Measurements from ENCODE around the gene ARF4. TPM values are rescaled to one million over a fixed set of nuclear protein-coding genes. Genes with fewer than 3 reads are reported as not detected.

Gene ARF4
- total RNA-seq, 1 donor from 2014 or later = 69.0 TPM

GRCh38 chr3:57604971-57605370 lies 7.8 kb upstream of the ARF4 start:
- H3K4me1 ChIP-seq = no peaks in the 10 kb centered on the region
- TF ChIP-seq CTCF (IDR thresholded peaks at IDR 0.05) = no peak
- TF ChIP-seq POLR2AphosphoS5 (IDR thresholded peaks at IDR 0.05; ENCODE audit: insufficient read depth in 1 of 2, low read depth in 1 of 2) = no peak
- no peak for TF ChIP-seq POLR2A (IDR thresholded peaks at IDR 0.05)
- H3K4me3 ChIP-seq = no peak overlapping the region
- DNase-seq (ENCODE audit: extremely low spot score in 2 of 2) = no peak
- intact Hi-C loops (cut with DNase I) = no loop called here
- no peaks in the 10 kb centered on the region for H3K27me3 ChIP-seq
- no peaks in the 10 kb centered on the region for H3K36me3 ChIP-seq
- no peaks in the 10 kb centered on the region for H3K9me3 ChIP-seq
- no peak overlapping the region for H3K27ac ChIP-seq

- intact Hi-C loops (cut with DNase I) = no loop called here
Observed at GRCh38 chr3:57600195-57600594, 3.1 kb upstream of the ARF4 start.

GRCh38 chr3:57598765-57599360 lies 1.7 kb upstream of the ARF4 start:
- H3K4me1 ChIP-seq = peaks cover 35% of the 10 kb centered on the region
- no peaks in the 10 kb centered on the region for H3K27me3 ChIP-seq
- TF ChIP-seq CTCF (IDR thresholded peaks at IDR 0.05) (no peak), POLR2A (IDR thresholded peaks at IDR 0.05) (no peak), POLR2AphosphoS5 (IDR thresholded peaks at IDR 0.05; ENCODE audit: insufficient read depth in 1 of 2, low read depth in 1 of 2) (no peak)
- peak overlapping the region; percentile 64 to 88 for H3K4me3 ChIP-seq
- H3K27ac ChIP-seq = peak overlapping the region; percentile 88
- H3K9me3 ChIP-seq = no peaks in the 10 kb centered on the region
- intact Hi-C loops (cut with DNase I) = loop anchor here (5.0 kb wide), 2 partner anchors 42 to 158 kb away; partner anchors contain the start of genes PDE12 and SLMAP
- DNase-seq (ENCODE audit: extremely low spot score in 2 of 2) = no peak
- no peaks in the 10 kb centered on the region for H3K36me3 ChIP-seq

More at GRCh38 chr3:57600195-57600594, 3.1 kb upstream of the ARF4 start:
- H3K36me3 ChIP-seq = no peaks in the 10 kb centered on the region
- DNase-seq (ENCODE audit: extremely low spot score in 2 of 2) = no peak
- H3K27ac ChIP-seq = no peak overlapping the region
- no peak overlapping the region for H3K4me3 ChIP-seq
- TF ChIP-seq POLR2A (IDR thresholded peaks at IDR 0.05) = no peak
- no peak for TF ChIP-seq POLR2AphosphoS5 (IDR thresholded peaks at IDR 0.05; ENCODE audit: insufficient read depth in 1 of 2, low read depth in 1 of 2)
- no peak for TF ChIP-seq CTCF (IDR thresholded peaks at IDR 0.05)
- peaks cover 21% of the 10 kb centered on the region for H3K4me1 ChIP-seq
- H3K27me3 ChIP-seq = no peaks in the 10 kb centered on the region
- no peaks in the 10 kb centered on the region for H3K9me3 ChIP-seq

- peaks cover 55% of the 10 kb centered on the region for H3K4me1 ChIP-seq
- peak overlapping the region; percentile 64 to 88 for H3K4me3 ChIP-seq
- intact Hi-C loops (cut with DNase I) = loop anchor here (5.0 kb wide), 2 partner anchors 39 to 161 kb away; partner anchors contain the start of genes PDE12 and SLMAP
Observed at GRCh38 chr3:57596495-57597126, 533 bp downstream of the ARF4 start.

More at GRCh38 chr3:57596495-57597126, 533 bp downstream of the ARF4 start:
- Histone ChIP-seq H3K27me3 (no peaks in the 10 kb centered on the region), H3K27ac (peak overlapping the region; percentile 89), H3K36me3 (no peaks in the 10 kb centered on the region), H3K9me3 (no peaks in the 10 kb centered on the region)
- TF ChIP-seq POLR2A (IDR thresholded peaks at IDR 0.05) = no peak
- no peak for TF ChIP-seq CTCF (IDR thresholded peaks at IDR 0.05)
- no peak for TF ChIP-seq POLR2AphosphoS5 (IDR thresholded peaks at IDR 0.05; ENCODE audit: insufficient read depth in 1 of 2, low read depth in 1 of 2)
- DNase-seq (ENCODE audit: extremely low spot score in 2 of 2) = peak in 1 of 2 donors; percentile 92
